ENCODE measurements around the gene CACNA1B.
"Not testable (repeated sequence)": the region's sequence is repeated elsewhere in the genome, so short reads cannot be mapped to it uniquely, and the experiment has no call there.

Gene CACNA1B

DNA sequence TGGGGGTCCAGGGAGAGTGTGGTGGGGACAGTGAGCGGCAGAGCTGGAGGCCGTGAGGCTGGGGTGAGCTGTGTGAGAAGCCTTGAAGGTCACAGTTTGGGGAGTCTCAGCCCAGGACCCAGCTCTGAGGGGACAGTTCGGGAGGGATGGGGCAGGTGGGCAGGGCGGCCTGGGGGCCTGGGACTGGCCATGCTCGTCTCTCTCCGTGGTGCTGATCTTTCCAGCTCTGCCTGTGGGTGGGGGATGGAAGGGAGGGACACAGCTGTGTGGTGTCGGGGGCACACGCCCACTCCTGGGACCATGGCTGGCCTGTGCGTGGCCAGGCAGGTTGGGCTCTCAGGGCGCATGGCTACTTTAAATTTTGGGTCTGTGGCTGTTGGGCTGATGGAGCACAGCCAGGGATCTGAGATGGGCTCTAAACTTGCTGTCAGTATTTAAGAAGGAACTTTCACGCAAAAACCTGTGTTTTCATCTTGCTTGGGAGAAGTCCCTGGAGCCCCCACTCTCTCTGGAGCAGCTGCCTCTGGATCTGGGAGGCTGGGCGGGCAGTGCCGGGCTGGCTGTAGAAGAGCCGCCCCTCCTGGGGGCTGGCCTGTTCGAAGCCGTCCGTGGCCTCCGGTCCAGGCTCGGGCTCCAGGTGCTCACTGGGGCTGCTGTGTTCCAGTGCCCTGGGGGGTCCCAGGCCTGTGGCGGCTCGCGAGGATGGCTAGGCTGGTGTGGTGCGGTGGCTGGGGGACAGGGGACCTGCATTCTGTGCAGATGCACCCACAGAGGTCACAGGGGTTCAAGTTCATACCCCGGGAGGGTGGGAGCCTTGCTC lies 13.4 kb downstream of the CACNA1B start:
- DNase-seq = not testable (repeated sequence)

- DNase-seq = no peak
Measured at GRCh38 chr9:137891588-137892423, 14.2 kb downstream of the CACNA1B start.

GRCh38 chr9:137892424-137893191 lies 15.0 kb downstream of the CACNA1B start:
- DNase-seq = no peak

- no peak for DNase-seq
Measured at GRCh38 chr9:137893670-137894069, 16.1 kb downstream of the CACNA1B start.

- DNase-seq = no peak
Measured at GRCh38 chr9:137899551-137900360, 22.2 kb downstream of the CACNA1B start.

DNA sequence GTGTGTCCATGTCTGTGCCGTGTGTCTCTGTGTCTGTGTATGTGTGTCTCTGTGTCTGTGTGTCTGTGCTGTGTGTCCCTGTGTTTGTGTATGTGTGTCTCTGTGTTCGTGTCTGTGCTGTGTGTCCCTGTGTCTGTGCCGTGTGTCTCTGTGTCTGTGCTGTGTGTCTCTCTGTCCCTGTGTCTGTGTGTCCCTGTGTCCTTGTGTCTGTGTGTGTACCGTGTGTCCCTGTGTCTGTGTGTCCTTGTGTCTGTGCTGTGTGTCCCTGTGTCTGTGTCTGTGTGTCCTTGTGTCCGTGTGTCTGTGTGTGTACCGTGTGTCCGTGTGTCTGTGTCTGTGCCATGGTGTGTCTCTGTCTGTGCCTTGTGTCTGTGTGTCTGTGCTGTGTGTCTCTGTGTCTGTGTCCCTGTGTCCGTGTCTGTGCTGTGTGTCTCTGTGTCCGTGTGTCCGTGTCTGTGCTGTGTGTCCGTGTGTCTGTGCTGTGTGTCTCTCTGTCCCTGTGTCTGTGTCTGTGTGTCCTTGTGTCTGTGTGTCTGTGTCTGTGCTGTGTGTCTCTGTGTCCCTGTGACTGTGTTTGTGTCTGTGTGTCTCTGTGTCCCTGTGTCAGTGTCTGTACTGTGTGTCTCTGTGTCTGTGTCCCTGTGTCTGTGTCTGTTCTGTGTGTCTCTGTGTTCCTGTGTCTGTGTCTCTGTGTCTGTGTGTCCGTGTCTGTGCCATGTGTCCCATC lies 23.2 kb downstream of the CACNA1B start:
- no peak for DNase-seq

DNA sequence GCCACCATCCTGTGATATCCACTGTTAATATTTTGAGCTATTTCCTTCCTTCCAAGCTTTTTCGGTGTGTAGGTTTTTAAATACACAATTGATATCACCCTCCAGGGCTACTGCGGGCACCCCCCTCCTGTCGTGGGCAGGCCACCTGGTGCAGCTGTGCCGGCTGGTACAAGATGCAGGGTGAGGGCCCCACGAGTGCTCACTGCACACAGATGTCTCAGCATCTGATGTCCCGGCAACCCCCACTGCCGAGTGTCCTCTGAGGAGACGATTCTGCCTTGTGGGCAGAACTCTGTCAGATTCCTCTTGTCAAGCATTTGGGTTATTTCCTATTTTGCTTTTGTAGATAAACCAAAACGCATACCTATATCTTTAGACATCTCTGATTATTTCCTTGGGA lies 25.1 kb downstream of the CACNA1B start:
- no peak for DNase-seq

- no peak for DNase-seq
Measured at GRCh38 chr9:137905740-137906139, 28.2 kb downstream of the CACNA1B start.

DNA sequence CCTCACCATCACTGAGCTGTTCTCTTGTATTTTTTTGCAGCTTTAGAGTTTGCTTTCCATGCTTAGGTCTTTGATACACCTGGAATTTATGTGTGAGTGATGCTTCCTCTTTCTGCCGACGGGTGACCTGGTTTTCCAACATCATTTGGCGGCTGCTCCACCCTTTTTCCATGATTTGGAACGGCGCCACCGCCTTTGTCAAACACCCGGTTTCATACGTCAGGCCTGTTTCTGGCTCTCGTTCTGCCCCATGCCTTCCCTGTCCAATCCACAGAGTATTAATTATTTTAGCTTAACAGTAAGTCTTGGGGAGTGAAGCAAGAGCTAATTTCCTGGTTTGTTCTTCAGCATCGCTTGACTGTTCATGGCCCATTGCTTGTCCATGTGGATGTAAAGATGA lies 30.2 kb downstream of the CACNA1B start:
- no peak for DNase-seq

GRCh38 chr9:137912671-137913070 lies 35.1 kb downstream of the CACNA1B start:
- no peak for DNase-seq

GRCh38 chr9:137913132-137913531 lies 35.5 kb downstream of the CACNA1B start:
- no peak for DNase-seq

GRCh38 chr9:137913771-137914767 lies 36.5 kb downstream of the CACNA1B start:
- no peak for DNase-seq

DNA sequence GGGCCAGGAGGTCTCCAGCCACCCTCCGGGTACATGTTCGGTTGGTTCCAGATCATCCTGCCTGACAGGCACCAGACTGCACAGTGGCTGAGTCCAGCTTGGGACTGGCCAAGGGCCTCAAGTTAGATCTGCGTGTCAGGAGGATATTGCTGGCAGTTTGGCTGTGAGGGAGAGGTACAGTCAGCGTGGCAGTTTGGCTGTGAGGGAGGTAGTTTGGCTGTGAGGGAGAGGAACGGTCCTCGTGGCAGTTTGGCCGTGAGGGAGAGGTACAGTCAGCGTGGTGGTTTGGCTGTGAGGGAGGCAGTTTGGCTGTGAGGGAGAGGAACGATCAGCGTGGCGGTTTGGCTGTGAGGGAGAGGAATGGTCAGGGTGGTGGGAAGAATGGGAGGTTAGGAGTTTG lies 39.0 kb downstream of the CACNA1B start:
- DNase-seq = no peak

DNA sequence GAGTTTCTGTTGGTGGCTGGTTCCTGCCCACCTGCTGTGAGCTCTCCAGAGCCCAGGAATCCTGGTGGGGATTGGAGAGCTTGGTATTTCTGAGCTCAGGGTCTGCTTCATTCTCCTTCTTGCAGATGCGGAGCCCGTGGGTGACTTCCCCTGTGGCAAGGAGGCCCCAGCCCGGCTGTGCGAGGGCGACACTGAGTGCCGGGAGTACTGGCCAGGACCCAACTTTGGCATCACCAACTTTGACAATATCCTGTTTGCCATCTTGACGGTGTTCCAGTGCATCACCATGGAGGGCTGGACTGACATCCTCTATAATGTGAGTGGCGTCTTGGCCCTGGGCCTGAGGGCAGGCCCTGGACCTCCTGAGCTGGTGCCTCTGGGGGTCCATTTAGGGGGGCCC lies 39.5 kb downstream of the CACNA1B start:
- no peak for DNase-seq

DNA sequence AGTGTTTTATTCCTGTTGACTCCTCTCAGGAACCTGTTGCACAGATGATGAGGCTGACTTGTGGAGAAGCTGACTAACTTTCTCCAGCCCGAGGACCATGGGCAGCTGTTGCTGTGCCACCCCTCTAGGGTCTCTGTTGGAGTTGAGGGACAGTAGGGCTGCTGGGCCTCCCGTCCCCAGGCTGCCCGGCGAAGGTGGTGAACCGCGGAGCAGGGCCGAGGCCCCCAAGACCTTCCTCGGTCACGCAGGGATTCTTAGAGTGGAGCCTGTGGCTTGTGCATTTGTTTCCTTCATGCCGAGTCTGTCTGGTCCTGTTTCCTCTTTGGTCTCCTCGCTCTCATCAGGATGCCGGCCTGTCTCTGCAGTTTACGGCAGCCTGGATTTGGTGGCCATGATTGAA lies 40.2 kb downstream of the CACNA1B start:
- no peak for DNase-seq

DNA sequence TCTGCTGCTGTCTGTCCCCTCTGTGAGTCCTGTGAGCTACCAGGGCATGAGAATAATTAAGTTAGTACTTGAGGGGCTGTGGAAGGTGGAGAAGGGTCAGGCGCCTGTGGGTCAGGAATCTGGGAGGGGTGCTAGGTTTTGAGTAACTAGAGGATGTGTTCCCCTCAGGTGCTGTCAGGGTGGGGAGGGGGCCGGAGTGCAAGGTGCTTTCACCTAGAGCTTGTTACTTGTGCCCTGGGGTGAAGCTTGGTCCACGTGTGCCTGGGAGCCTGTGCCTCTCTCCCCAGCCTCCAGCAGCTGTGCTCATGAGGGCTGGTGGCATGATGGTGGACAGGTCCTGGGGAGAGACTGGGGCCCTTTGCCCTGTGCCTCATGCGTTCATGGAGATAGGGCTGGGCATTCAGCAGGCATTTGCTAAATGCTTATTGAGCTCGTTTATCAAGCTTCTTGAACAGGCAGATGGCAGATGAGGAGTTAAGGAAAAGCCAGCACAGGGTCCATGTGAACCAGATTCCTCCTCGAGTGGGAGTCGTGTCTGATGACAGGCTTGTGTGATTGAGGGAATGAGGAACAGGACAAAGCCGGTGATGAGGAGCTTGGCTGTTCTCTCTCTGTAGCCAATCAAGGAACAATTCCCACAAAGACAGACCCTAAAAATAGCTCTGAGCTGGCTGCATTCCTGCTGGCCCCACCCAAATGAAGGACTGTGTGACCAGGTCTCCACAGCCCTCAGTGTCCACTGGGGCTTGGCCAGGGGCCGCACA lies 40.9 kb downstream of the CACNA1B start:
- DNase-seq = no peak

GRCh38 chr9:137919095-137919465 lies 41.5 kb downstream of the CACNA1B start:
- DNase-seq = no peak

DNA sequence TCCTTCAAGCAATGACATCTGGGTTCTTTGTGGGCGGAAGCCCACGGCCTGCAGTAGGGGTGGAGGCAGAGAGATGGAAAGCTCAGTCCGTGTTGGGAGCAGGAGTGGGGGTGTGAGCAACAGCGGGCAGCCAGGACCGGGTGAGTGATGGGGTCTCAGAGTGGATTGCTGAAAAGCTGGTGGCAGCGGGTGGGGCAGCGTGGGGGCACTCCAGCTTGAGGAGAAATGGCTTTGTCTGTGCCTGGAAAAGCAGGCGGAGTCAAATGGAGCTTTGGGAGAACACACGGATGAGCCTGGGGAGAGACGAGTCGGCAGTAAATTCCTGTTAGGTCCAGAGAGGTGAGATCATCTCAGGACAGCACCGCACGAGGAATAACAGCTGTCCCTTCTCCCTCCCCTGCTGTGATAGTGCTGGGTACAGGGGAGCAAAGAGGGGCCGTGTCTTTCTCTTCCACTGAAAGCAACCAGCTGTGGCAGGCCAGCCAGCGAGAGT lies 42.1 kb downstream of the CACNA1B start:
- no peak for DNase-seq

- DNase-seq = no peak
Measured at GRCh38 chr9:137920753-137921152, 43.2 kb downstream of the CACNA1B start.

DNA sequence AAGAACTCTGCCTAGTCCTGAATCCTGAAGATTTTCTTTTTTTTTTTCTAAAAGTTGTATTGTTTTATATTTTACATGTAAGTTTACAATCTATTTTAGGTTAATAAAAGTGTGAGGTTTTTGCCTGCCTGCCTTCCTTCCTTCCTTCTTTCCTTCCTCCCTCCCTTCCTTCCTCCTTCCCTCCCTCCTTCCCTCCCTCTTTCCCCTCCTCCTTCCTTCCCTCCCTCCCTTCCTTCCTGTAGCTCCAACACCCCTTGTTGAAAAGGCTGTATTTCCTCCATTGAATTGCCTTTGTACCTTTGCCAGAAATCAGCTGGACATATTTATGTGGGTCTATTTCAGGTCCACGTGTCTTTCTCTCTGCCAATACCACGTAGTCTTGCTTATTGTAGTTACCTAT lies 46.6 kb downstream of the CACNA1B start:
- no peak for DNase-seq

All from EL (cell line).